ENCODE data around the gene TRIM38. TPM values are rescaled to one million over a fixed set of nuclear protein-coding genes. Genes with fewer than 3 reads are reported as not detected.
"Not testable (repeated sequence)": the region's sequence is repeated elsewhere in the genome, so short reads cannot be mapped to it uniquely, and the experiment has no call there.

TRIM38 gene
- total RNA-seq, 4 donors from 2014 or later, result 2.2 to 6.7 (median 4.6) TPM

GRCh38 chr6:26008470-26008869, 45.9 kb downstream of the TRIM38 start:
- Histone ChIP-seq H3K27me3 (no peaks in the 10 kb centered on the region), H3K4me3 (no peak overlapping the region), H3K36me3 (no peaks in the 10 kb centered on the region), H3K9me3 (no peaks in the 10 kb centered on the region), H3K4me1 (no peaks in the 10 kb centered on the region), H3K27ac (no peak overlapping the region)
- ATAC-seq (no peak), DNase-seq (no peak)
- intact Hi-C loops (cut with DNase I; ENCODE audit: low total_unique reads) (loop anchor here (10.0 kb wide), 1 partner anchor 284 kb away; a partner anchor contains a TSS), in situ Hi-C loops (cut with MboI; ENCODE audit: low sequenced_read_pairs in 4 of 4) (loop anchor here in 1 of 4 donors (10.0 kb wide), 1 partner anchor 284 kb away; a partner anchor contains a TSS)
- TF ChIP-seq CTCF (IDR thresholded peaks at IDR 0.05 in 4 of 5, conservative IDR thresholded peaks at IDR 0.05 in 1 of 5) (no peak), POLR2A (IDR thresholded peaks at IDR 0.05) (no peak)

- in situ Hi-C loops (cut with MboI; ENCODE audit: low sequenced_read_pairs in 4 of 4), result loop anchor here in 1 of 4 donors (10.0 kb wide), 1 partner anchor 285 kb away; a partner anchor contains a TSS
- H3K9me3 ChIP-seq, result no peaks in the 10 kb centered on the region
- DNase-seq, result no peak
- intact Hi-C loops (cut with DNase I; ENCODE audit: low total_unique reads), result loop anchor here (10.0 kb wide), 1 partner anchor 285 kb away; a partner anchor contains a TSS
- no peak overlapping the region for H3K4me3 ChIP-seq
- H3K4me1 ChIP-seq, result no peaks in the 10 kb centered on the region
- no peak for TF ChIP-seq CTCF (IDR thresholded peaks at IDR 0.05 in 4 of 5, conservative IDR thresholded peaks at IDR 0.05 in 1 of 5)
- TF ChIP-seq POLR2A (IDR thresholded peaks at IDR 0.05), result no peak
- H3K27ac ChIP-seq, result no peak overlapping the region
- ATAC-seq, result no peak
- H3K36me3 ChIP-seq, result no peaks in the 10 kb centered on the region
- no peaks in the 10 kb centered on the region for H3K27me3 ChIP-seq
Measured at GRCh38 chr6:26009817-26010216, 47.2 kb downstream of the TRIM38 start.

- no peak overlapping the region for H3K4me3 ChIP-seq
- in situ Hi-C loops (cut with MboI; ENCODE audit: low sequenced_read_pairs in 4 of 4), result no loop called here
- DNase-seq, result no peak
- ATAC-seq, result no peak
- H3K4me1 ChIP-seq, result peaks cover 0 to 2% of the 10 kb centered on the region in 2 donors
- peaks cover 7 to 10% (median 8%) of the 10 kb centered on the region in 3 donors for H3K27me3 ChIP-seq
- H3K27ac ChIP-seq, result no peak overlapping the region
- TF ChIP-seq CTCF (IDR thresholded peaks at IDR 0.05 in 4 of 5, conservative IDR thresholded peaks at IDR 0.05 in 1 of 5) (no peak), POLR2A (IDR thresholded peaks at IDR 0.05) (no peak)
- H3K9me3 ChIP-seq, result no peaks in the 10 kb centered on the region
- no peaks in the 10 kb centered on the region for H3K36me3 ChIP-seq
- intact Hi-C loops (cut with DNase I; ENCODE audit: low total_unique reads), result no loop called here
Measured at GRCh38 chr6:26012061-26012460, 49.5 kb downstream of the TRIM38 start.

- H3K36me3 ChIP-seq; H3K4me1 ChIP-seq; H3K4me3 ChIP-seq; DNase-seq; intact Hi-C loops (cut with DNase I; ENCODE audit: low total_unique reads); ATAC-seq; in situ Hi-C loops (cut with MboI; ENCODE audit: low sequenced_read_pairs in 4 of 4); H3K27ac ChIP-seq; H3K9me3 ChIP-seq: not testable (repeated sequence)
- H3K27me3 ChIP-seq, result peaks cover 14 to 32% (median 31%) of the 10 kb centered on the region in 3 donors
Measured at GRCh38 chr6:26014386-26014785, 51.8 kb downstream of the TRIM38 start.

GRCh38 chr6:26016245-26016962, 53.8 kb downstream of the TRIM38 start:
- intact Hi-C loops (cut with DNase I; ENCODE audit: low total_unique reads), result no loop called here

More at GRCh38 chr6:26016245-26016962, 53.8 kb downstream of the TRIM38 start:
- TF ChIP-seq POLR2A (IDR thresholded peaks at IDR 0.05), result no peak
- no peak for TF ChIP-seq CTCF (IDR thresholded peaks at IDR 0.05 in 4 of 5, conservative IDR thresholded peaks at IDR 0.05 in 1 of 5)
- Histone ChIP-seq H3K27ac (peak overlapping the region in 2 of 4 donors; percentile 32 to 72), H3K9me3 (no peaks in the 10 kb centered on the region), H3K36me3 (no peaks in the 10 kb centered on the region), H3K4me3 (peak overlapping the region in 3 of 4 donors; percentile 37 to 43 (median 39)), H3K4me1 (peaks cover 4% of the 10 kb centered on the region in 2 donors), H3K27me3 (peaks cover 20 to 52% (median 51%) of the 10 kb centered on the region in 3 donors)
- in situ Hi-C loops (cut with MboI; ENCODE audit: low sequenced_read_pairs in 4 of 4), result no loop called here
- DNase-seq (no peak), ATAC-seq (no peak)
